NCI-H526 (cell line): ENCODE measurements around the gene TAX1BP3.
"Not testable (repeated sequence)": the region's sequence is repeated elsewhere in the genome, so short reads cannot be mapped to it uniquely, and the experiment has no call there.

Experiments
- DNase-seq, 2 experiments: peaks; one replicate each; lab custom pipeline; 2025; lab: John Stamatoyannopoulos, UW

Gene TAX1BP3

GRCh38 chr17:3668279-3669084, at the start of gene TAX1BP3, which contains the start of gene EMC6:
Gene TAX1BP3 (minus strand): TSS chr17:3668578. CDS start chr17:3668526, 52 bp downstream.
Gene EMC6 (plus strand): TSS chr17:3668812. CDS start chr17:3669147, 335 bp downstream.
- DNase-seq, result peak; percentile 83 to 97

GRCh38 chr17:3715296-3715695, 46.9 kb upstream of the TAX1BP3 start:
- DNase-seq, result no peak

GRCh38 chr17:3712811-3713463, 44.6 kb upstream of the TAX1BP3 start:
- no peak for DNase-seq

- DNase-seq, result no peak
Observed at GRCh38 chr17:3710951-3711383, 42.6 kb upstream of the TAX1BP3 start.

GRCh38 chr17:3708366-3708765, 40.0 kb upstream of the TAX1BP3 start:
- DNase-seq, result no peak

- DNase-seq, result not testable (repeated sequence)
Observed at GRCh38 chr17:3705718-3705984, 37.3 kb upstream of the TAX1BP3 start.

GRCh38 chr17:3704931-3705717, 36.7 kb upstream of the TAX1BP3 start:
- DNase-seq, result no peak

- not testable (repeated sequence) for DNase-seq
Observed at GRCh38 chr17:3702041-3702539, 33.7 kb upstream of the TAX1BP3 start.

- DNase-seq, result no peak
Observed at GRCh38 chr17:3699951-3700350, 31.6 kb upstream of the TAX1BP3 start.

- DNase-seq, result no peak
Observed at GRCh38 chr17:3698139-3698538, 29.8 kb upstream of the TAX1BP3 start.

- DNase-seq, result no peak
Observed at GRCh38 chr17:3697103-3697476, 28.7 kb upstream of the TAX1BP3 start.

- peak in 1 of 2 experiments; percentile 17 for DNase-seq
Observed at GRCh38 chr17:3695723-3696411, 27.5 kb upstream of the TAX1BP3 start, which contains the start of gene P2RX5. Gene P2RX5 (minus strand): TSS chr17:3696155. CDS start chr17:3696005, 150 bp downstream.

- DNase-seq, result no peak
Observed at GRCh38 chr17:3695129-3695722, 26.8 kb upstream of the TAX1BP3 start.

GRCh38 chr17:3693829-3694231, 25.5 kb upstream of the TAX1BP3 start:
- DNase-seq, result no peak

GRCh38 chr17:3693141-3693540, 24.8 kb upstream of the TAX1BP3 start:
- no peak for DNase-seq

- DNase-seq, result no peak
Observed at GRCh38 chr17:3692346-3692745, 24.0 kb upstream of the TAX1BP3 start.

GRCh38 chr17:3691617-3692067, 23.3 kb upstream of the TAX1BP3 start:
- DNase-seq, result no peak

GRCh38 chr17:3690094-3690715, 21.8 kb upstream of the TAX1BP3 start:
- no peak for DNase-seq

GRCh38 chr17:3689262-3690093, 21.1 kb upstream of the TAX1BP3 start:
- DNase-seq, result no peak

- DNase-seq, result no peak
Observed at GRCh38 chr17:3688852-3689261, 20.5 kb upstream of the TAX1BP3 start.
